Measurements from ENCODE around the gene TMEM61.

TMEM61 gene

DNA sequence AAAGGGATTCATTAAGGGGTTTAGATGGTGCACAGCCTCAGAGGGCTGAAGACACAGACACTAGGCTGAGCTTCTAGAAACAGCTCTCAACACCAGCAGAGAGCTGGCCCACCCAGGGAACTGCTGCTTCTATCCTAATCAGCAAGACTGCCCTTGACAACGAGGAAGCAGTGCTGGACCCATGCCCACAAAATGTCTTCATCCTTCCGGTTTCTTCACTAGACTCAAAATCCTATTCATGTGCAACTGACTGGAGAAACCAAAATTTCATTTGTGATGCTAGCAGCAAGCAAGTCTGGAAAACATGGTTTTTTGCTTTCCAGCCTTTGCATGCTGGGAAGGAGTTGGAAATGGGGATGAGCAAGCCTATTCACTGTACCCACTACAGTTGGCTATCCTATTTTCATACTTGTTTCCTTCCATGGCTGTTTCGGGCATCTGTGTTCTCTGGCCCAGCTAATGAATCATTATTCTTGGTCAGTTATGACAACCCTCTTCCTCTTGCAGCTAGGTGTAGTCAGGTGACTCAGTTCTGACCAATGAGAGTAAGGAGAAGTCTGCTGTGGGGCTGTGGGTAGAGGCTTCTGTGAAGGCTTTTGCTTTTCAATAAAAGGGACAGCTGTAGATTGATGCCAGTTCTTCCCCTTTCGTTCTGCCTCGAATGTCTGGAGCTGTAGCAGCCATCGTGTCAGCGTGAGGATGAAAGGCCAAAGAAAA is 14.6 kb upstream of the TMEM61 start:
- TF ChIP-seq, protein P1, sequence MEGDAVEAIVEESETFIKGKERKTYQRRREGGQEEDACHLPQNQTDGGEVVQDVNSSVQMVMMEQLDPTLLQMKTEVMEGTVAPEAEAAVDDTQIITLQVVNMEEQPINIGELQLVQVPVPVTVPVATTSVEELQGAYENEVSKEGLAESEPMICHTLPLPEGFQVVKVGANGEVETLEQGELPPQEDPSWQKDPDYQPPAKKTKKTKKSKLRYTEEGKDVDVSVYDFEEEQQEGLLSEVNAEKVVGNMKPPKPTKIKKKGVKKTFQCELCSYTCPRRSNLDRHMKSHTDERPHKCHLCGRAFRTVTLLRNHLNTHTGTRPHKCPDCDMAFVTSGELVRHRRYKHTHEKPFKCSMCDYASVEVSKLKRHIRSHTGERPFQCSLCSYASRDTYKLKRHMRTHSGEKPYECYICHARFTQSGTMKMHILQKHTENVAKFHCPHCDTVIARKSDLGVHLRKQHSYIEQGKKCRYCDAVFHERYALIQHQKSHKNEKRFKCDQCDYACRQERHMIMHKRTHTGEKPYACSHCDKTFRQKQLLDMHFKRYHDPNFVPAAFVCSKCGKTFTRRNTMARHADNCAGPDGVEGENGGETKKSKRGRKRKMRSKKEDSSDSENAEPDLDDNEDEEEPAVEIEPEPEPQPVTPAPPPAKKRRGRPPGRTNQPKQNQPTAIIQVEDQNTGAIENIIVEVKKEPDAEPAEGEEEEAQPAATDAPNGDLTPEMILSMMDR (IDR thresholded peaks at IDR 0.05): no peak
- peak overlapping the region; percentile 80 for H3K27ac ChIP-seq
- peak overlapping the region; percentile 51 to 56 for H3K4me3 ChIP-seq (ENCODE audit: low read depth in 1 of 2, low read length in 1 of 2)

DNA sequence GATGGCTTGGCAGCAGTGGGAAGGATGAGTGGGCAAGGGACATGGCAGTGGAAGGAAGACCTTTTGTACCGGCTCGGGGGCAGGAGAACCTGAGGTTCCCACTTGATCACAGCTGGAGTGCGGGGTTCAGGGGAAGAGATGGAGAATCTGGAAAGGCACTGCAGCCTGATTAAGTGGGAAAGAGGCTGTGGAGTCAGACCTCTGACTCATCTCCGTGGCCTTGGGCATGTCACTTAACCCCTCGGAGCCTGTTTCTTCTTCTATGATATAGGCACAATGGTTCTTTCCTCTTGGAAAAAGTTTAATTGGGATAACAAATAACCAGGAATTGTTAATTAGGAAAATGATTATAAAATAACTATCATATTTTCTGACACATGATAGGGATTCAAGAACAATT is 13.1 kb upstream of the TMEM61 start:
- TF ChIP-seq, protein P1 (IDR thresholded peaks at IDR 0.05): no peak
- H3K4me3 ChIP-seq (ENCODE audit: low read depth in 1 of 2, low read length in 1 of 2): no peak overlapping the region
- H3K27me3 ChIP-seq: peaks cover 2% of the 10 kb centered on the region
- H3K9me3 ChIP-seq: no peaks in the 10 kb centered on the region
- H3K36me3 ChIP-seq: no peaks in the 10 kb centered on the region
- H3K4me1 ChIP-seq (ENCODE audit: control insufficient read depth in 1 of 2, insufficient read depth in 1 of 2, low read depth in 1 of 2, low read length in 1 of 2): peaks cover 29 to 36% of the 10 kb centered on the region in 2 experiments
- peak overlapping the region; percentile 80 for H3K27ac ChIP-seq

More for the DNA sequence above, 14.6 kb upstream of the TMEM61 start:
- Histone ChIP-seq H3K36me3 (no peaks in the 10 kb centered on the region), H3K9me3 (no peaks in the 10 kb centered on the region), H3K27me3 (no peaks in the 10 kb centered on the region), H3K4me1 (ENCODE audit: control insufficient read depth in 1 of 2, insufficient read depth in 1 of 2, low read depth in 1 of 2, low read length in 1 of 2) (peaks cover 29 to 36% of the 10 kb centered on the region in 2 experiments)

DNA sequence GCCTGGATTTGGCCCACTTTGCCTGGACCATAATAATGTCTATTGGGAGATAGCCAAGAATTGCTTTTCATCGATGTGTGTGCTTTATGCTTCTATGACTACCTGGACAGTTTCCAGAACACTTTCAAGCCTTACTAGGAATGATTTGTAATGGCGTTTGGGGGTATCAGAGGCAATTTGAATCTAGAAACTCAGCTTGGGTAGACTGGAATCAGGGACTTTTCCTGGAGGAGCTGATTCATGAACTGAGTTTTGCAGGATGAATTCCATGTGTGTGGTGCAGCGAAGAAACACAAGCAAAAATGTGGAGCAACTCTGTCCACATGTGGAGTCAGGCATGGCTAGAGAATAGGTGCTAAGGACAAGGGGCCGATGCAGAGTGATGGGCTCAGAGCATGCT is 11.9 kb upstream of the TMEM61 start:
- no peak overlapping the region for H3K4me3 ChIP-seq (ENCODE audit: low read depth in 1 of 2, low read length in 1 of 2)
- H3K36me3 ChIP-seq: no peaks in the 10 kb centered on the region
- TF ChIP-seq, protein P1 (IDR thresholded peaks at IDR 0.05): no peak
- no peaks in the 10 kb centered on the region for H3K9me3 ChIP-seq
- peaks cover 14% of the 10 kb centered on the region for H3K27me3 ChIP-seq
- no peak overlapping the region for H3K27ac ChIP-seq
- H3K4me1 ChIP-seq (ENCODE audit: control insufficient read depth in 1 of 2, insufficient read depth in 1 of 2, low read depth in 1 of 2, low read length in 1 of 2): peaks cover 29 to 36% of the 10 kb centered on the region in 2 experiments

DNA sequence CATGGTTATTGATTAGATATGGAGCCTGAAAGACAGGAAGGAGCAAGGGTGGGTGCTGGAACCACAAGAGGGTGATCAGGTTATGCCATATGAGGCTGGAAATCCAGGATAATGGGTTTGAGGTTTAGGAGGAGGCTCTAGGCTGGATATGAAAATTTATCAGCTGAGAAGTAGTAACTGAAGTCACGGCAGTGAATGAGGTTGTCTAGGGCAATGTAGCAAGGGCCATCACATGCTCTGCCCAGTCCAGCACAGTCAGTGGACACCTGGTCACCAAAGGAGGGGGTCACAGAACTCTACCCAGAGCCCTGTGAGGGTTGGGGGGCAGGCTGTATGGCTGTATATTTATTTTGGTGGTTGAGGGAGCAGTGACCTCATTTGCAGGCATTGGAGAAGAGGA is 10.5 kb upstream of the TMEM61 start:
- H3K27me3 ChIP-seq: peaks cover 26% of the 10 kb centered on the region
- peaks cover 26 to 30% of the 10 kb centered on the region in 2 experiments for H3K4me1 ChIP-seq (ENCODE audit: control insufficient read depth in 1 of 2, insufficient read depth in 1 of 2, low read depth in 1 of 2, low read length in 1 of 2)
- no peaks in the 10 kb centered on the region for H3K9me3 ChIP-seq
- TF ChIP-seq, protein P1 (IDR thresholded peaks at IDR 0.05): no peak
- no peak overlapping the region for H3K4me3 ChIP-seq (ENCODE audit: low read depth in 1 of 2, low read length in 1 of 2)
- H3K36me3 ChIP-seq: no peaks in the 10 kb centered on the region
- no peak overlapping the region for H3K27ac ChIP-seq

DNA sequence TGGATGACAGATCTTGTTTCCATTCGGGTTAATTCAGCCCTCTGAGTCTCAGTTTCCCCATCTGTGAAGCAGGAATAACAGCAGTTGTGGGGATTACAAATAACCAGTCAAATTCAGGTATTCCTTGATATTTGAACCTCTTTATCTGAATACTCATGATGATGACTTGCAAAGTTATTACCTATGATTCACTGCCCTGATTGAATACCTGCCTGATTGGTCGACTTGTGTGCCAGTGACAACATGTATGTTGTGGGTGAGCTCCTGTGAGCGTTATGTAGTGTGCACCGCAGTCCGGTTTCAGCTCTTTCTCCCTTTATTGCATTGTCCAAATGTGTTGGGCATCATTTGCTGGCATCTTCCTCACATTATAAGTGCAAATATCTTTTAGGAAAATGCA is 9.5 kb upstream of the TMEM61 start:
- H3K27me3 ChIP-seq: peaks cover 36% of the 10 kb centered on the region
- TF ChIP-seq, protein P1 (IDR thresholded peaks at IDR 0.05): no peak
- H3K36me3 ChIP-seq: no peaks in the 10 kb centered on the region
- H3K9me3 ChIP-seq: no peaks in the 10 kb centered on the region
- H3K27ac ChIP-seq: no peak overlapping the region
- peaks cover 15 to 20% of the 10 kb centered on the region in 2 experiments for H3K4me1 ChIP-seq (ENCODE audit: control insufficient read depth in 1 of 2, insufficient read depth in 1 of 2, low read depth in 1 of 2, low read length in 1 of 2)
- H3K4me3 ChIP-seq (ENCODE audit: low read depth in 1 of 2, low read length in 1 of 2): no peak overlapping the region
